Gastrocnemius medialis (tissue), 4 donors: Measurements from ENCODE around the gene PKM. TPM values are rescaled to one million over a fixed set of nuclear protein-coding genes. Genes with fewer than 3 reads are reported as not detected.

Source experiments
- ATAC-seq, 2 donors: fragments of 150-250 bp; one replicate each; pipeline ENCODE4 v1.9.1; 2016
- DNase-seq, 2 donors: peaks; one replicate each; pipeline ENCODE4 v3.0.0-alpha.2; 2019
- H3K27ac ChIP-seq, 4 donors: fragments of 200-600 bp; sonication (generic); 1 replicate in 1 of 4; 2 replicates in 3 of 4; pipeline ENCODE4 v1.5.1; 2016 to 2018; ENCODE audit warnings: mild to moderate bottlenecking in 2 of 4, moderate library complexity in 1 of 4
- H3K27me3 ChIP-seq, 3 donors: fragments of 200-600 bp; sonication (generic) in 2 of 3; 1 replicate in 1 of 3; 2 replicates in 2 of 3; pipeline versions ENCODE4 v1.5.1 to v1.6.0; 2016 to 2019; ENCODE audit warnings: mild to moderate bottlenecking in 1 of 3, moderate library complexity in 1 of 3
- H3K36me3 ChIP-seq, 2 donors: fragments of 200-600 bp; sonication (generic) in 1 of 2; one replicate each; pipeline ENCODE4 v1.5.1; 2017 to 2018
- H3K4me1 ChIP-seq, 2 donors: fragments of 200-600 bp; sonication (generic) in 1 of 2; one replicate each; pipeline ENCODE4 v1.5.1; 2016 to 2017; ENCODE audit warnings: mild to moderate bottlenecking in 2 of 2
- H3K4me3 ChIP-seq, 4 donors: fragments of 200-600 bp; sonication (generic) in 3 of 4; 1 replicate in 1 of 4; 2 replicates in 3 of 4; pipeline ENCODE4 v1.5.1; 2016 to 2019; ENCODE audit warnings: mild to moderate bottlenecking in 2 of 4
- H3K9me3 ChIP-seq, 3 donors: fragments of 200-600 bp; sonication (generic) in 2 of 3; 1 replicate in 1 of 3; 2 replicates in 2 of 3; pipeline ENCODE4 v1.5.1; 2016 to 2019
- POLR2A ChIP-seq, 2 donors: fragments of 450-650 bp; IDR thresholded peaks; one replicate each; pipeline ENCODE4 v1.6.1; 2017; ENCODE audit warnings: antibody characterized with exemption in 2 of 2, mild to moderate bottlenecking in 2 of 2, moderate library complexity in 2 of 2
- in situ Hi-C, 4 donors: fragments of 200-750 bp; cut with MboI; loops; one replicate each; pipeline versions ENCODE4 v1.15.0 to v1.8.0; 2017; ENCODE audit warnings: low sequenced_read_pairs in 4 of 4
- intact Hi-C: fragments of 100-400 bp; cut with DNase I; formaldehyde crosslinking; loops from one replicate; pipeline ENCODE4 v1.15.1; 2023; ENCODE audit warnings: low total_unique reads
- total RNA-seq, 4 donors: library from RNA; depleted of rRNA; stranded (reverse); fragments of >200 nt; gene quantifications; one replicate each; pipeline versions ENCODE4 v1.1.0 to v1.2.3, GENCODE V29; 2016
- TF ChIP-seq, protein P1 (sequence below), 5 experiments: fragments of 450-650 bp in 3 of 5; fragments of 200-600 bp in 2 of 5; sonication (generic) in 2 of 5; IDR thresholded peaks in 4 of 5; conservative IDR thresholded peaks in 1 of 5; 1 replicate in 4 of 5; 2 replicates in 1 of 5; pipeline ENCODE4 v1.5.1; 2016 to 2019; ENCODE audit warnings: antibody characterized with exemption in 5 of 5, mild to moderate bottlenecking in 3 of 5, moderate library complexity in 3 of 5

PKM gene
- total RNA-seq, 4 donors from 2014 or later: 691 to 946 (median 810) TPM

DNA sequence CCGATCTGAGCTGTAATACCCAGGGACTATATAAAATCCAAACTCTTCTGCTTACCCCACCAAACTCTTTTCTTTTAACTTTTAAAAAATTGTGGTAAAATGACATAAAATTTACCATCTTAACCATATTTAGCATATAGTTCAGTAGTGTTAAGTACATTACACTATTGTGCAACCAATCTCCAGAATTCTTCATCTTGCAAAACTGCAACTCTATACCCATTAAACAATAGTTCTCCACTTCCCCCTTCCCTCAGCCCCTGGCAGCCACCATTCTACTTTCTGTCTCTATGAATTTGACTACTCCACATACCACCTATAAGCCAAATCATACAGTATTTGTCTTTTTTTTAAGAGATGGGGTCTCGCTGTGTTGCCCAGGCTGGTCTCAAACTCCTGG lies 74.1 kb downstream of the PKM start:
- intact Hi-C loops: loop anchor here (1.0 to 5.0 kb wide), 4 partner anchors 266 to 412 kb away; no protein-coding TSS in a partner anchor
- H3K4me1 ChIP-seq: peaks cover 8 to 20% of the 10 kb centered on the region in 2 donors
- no peak for ATAC-seq
- no peak overlapping the region for H3K27ac ChIP-seq
- H3K4me3 ChIP-seq: no peak overlapping the region
- TF ChIP-seq POLR2A (IDR thresholded peaks at IDR 0.05): no peak
- TF ChIP-seq, protein P1, sequence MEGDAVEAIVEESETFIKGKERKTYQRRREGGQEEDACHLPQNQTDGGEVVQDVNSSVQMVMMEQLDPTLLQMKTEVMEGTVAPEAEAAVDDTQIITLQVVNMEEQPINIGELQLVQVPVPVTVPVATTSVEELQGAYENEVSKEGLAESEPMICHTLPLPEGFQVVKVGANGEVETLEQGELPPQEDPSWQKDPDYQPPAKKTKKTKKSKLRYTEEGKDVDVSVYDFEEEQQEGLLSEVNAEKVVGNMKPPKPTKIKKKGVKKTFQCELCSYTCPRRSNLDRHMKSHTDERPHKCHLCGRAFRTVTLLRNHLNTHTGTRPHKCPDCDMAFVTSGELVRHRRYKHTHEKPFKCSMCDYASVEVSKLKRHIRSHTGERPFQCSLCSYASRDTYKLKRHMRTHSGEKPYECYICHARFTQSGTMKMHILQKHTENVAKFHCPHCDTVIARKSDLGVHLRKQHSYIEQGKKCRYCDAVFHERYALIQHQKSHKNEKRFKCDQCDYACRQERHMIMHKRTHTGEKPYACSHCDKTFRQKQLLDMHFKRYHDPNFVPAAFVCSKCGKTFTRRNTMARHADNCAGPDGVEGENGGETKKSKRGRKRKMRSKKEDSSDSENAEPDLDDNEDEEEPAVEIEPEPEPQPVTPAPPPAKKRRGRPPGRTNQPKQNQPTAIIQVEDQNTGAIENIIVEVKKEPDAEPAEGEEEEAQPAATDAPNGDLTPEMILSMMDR (IDR thresholded peaks at IDR 0.05 in 4 of 5, conservative IDR thresholded peaks at IDR 0.05 in 1 of 5): no peak
- in situ Hi-C loops: loop anchor here (10.0 to 25.0 kb wide), 6 partner anchors 245 to 695 kb away; no protein-coding TSS in a partner anchor
- H3K9me3 ChIP-seq: no peaks in the 10 kb centered on the region
- H3K27me3 ChIP-seq: no peaks in the 10 kb centered on the region
- no peak for DNase-seq
- no peaks in the 10 kb centered on the region for H3K36me3 ChIP-seq

DNA sequence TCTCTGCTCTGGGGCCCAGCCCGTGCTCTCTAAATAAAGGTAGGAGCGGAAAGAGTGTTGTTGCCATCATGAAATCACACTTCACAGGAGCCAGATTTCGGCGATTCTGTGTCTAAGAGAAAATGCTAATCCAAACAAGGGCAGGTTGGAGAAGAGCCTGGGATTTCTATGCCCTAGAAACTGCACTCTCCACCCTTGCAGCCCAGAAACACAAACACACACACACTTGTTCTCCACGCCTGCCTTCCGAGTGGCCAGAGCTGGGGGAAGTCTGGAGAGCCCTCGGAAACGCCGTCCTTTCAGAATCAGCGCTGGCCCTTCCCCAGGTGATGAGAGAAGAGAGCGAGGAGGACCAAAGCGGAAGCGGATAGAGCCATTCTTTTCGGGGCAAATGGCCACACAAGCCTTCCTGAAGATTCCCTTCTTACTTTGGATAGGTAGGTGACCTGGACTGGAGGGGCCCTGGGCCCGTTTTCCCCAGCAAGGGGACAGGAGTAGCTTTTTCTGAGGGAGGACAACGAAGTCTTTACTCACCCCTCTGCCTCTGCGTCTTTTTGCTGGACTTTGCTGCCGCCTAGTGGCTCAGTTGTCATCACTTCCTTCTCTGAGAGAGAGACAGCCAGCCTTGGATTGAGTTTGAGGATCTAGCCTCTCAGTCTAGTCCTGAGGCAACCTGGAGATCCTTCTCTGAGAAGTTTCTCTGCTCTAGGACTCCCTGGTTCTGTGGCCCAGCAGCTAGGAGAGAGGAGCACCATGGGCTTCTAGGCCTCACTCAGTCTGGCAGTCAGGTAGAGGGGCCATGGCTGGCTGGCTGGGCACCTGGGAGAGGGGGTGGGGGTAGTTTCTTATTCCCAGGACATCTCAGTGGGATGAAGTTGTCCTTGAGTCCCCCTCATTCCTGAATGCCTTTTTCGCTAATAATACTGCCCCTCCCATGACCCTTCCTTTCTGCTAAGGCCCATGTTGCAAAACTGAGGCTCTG lies 75.1 kb downstream of the PKM start:
- peak; percentile 95 to 98 for ATAC-seq
- intact Hi-C loops: loop anchor here (1.0 to 5.0 kb wide), 4 partner anchors 265 to 411 kb away; no protein-coding TSS in a partner anchor
- in situ Hi-C loops: loop anchor here (10.0 to 25.0 kb wide), 6 partner anchors 244 to 694 kb away; no protein-coding TSS in a partner anchor

DNA sequence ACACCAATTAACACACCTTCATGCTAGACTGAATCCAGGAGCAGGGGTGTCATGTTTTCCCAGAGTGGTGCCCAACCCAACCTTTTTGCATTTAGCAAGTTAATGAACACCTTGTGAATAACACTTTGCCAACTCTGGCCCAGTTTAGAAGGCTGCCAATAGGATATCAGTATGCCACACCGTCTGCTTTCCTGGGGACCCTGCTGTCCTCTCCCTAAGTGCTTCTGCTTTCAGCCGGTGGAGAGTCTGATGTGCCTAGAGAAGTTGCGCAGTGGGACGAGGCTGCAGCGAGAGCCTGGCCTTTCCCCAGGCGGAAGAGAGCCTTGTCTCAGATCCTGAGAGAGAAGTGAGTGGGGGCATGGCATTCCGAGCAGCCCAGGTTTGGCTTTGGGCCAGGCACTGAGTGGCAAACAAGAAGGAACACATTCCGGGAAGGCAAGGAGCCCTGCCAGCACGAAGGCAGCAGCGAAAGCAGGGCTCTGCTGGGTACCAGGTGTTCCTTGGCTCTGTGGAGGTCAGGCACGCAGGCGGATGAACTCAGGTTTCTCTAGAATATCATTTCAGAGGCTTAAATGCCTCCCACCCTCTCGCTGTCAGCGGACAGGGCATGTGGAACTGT lies 75.9 kb downstream of the PKM start:
- intact Hi-C loops: loop anchor here (5.0 kb wide), 1 partner anchor 353 kb away; no protein-coding TSS in a partner anchor
- DNase-seq (peak; percentile 31 to 47), ATAC-seq (peak; percentile 48 to 55)
- TF ChIP-seq, protein P1 (IDR thresholded peaks at IDR 0.05 in 4 of 5, conservative IDR thresholded peaks at IDR 0.05 in 1 of 5): no peak
- TF ChIP-seq POLR2A (IDR thresholded peaks at IDR 0.05): no peak
- Histone ChIP-seq H3K9me3 (no peaks in the 10 kb centered on the region), H3K4me1 (peaks cover 0 to 9% of the 10 kb centered on the region in 2 donors), H3K27ac (peak overlapping the region; percentile 39 to 67 (median 58)), H3K27me3 (no peaks in the 10 kb centered on the region), H3K36me3 (no peaks in the 10 kb centered on the region), H3K4me3 (peak overlapping the region; percentile 59 to 81 (median 62))
- in situ Hi-C loops: loop anchor here (10.0 to 25.0 kb wide), 6 partner anchors 243 to 693 kb away; no protein-coding TSS in a partner anchor

More for the DNA sequence above, 75.1 kb downstream of the PKM start:
- H3K27me3 ChIP-seq: no peaks in the 10 kb centered on the region
- no peaks in the 10 kb centered on the region for H3K36me3 ChIP-seq
- peak; percentile 65 to 74 for DNase-seq
- TF ChIP-seq, protein P1 (IDR thresholded peaks at IDR 0.05 in 4 of 5, conservative IDR thresholded peaks at IDR 0.05 in 1 of 5): peak; percentile 81 to 88 (median 85)
- TF ChIP-seq POLR2A (IDR thresholded peaks at IDR 0.05): no peak
- peak overlapping the region; percentile 59 to 81 (median 62) for H3K4me3 ChIP-seq
- H3K27ac ChIP-seq: peak overlapping the region; percentile 39 to 67 (median 58)
- no peaks in the 10 kb centered on the region for H3K9me3 ChIP-seq
- peaks cover 0 to 10% of the 10 kb centered on the region in 2 donors for H3K4me1 ChIP-seq

DNA sequence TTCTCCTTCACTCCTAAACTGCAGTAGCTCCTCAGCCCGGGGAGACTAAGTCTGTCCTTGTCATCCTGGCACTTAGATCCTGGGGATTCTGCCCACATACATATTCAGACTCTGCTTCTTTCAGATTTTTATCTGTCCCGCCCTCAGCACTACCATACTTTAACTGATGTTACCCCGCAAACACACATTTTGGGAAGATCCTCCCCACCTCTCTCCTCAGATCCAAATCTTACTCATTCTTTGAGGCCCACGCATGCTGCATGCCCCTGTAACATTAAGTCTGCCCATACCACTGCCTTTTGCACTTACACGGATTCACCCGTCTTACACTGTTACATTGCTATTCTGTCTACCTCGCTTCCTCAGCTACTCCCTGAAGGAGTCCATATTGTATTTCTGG lies 76.7 kb downstream of the PKM start:
- no peak overlapping the region for H3K27ac ChIP-seq
- H3K4me3 ChIP-seq: no peak overlapping the region
- DNase-seq (no peak), ATAC-seq (no peak)
- in situ Hi-C loops: loop anchor here (5.0 to 25.0 kb wide), 7 partner anchors 242 to 692 kb away; no protein-coding TSS in a partner anchor
- intact Hi-C loops: no loop called here
- H3K9me3 ChIP-seq: no peaks in the 10 kb centered on the region
- peaks cover 0 to 9% of the 10 kb centered on the region in 2 donors for H3K4me1 ChIP-seq
- TF ChIP-seq POLR2A (IDR thresholded peaks at IDR 0.05): no peak
- TF ChIP-seq, protein P1 (IDR thresholded peaks at IDR 0.05 in 4 of 5, conservative IDR thresholded peaks at IDR 0.05 in 1 of 5): no peak
- H3K36me3 ChIP-seq: no peaks in the 10 kb centered on the region
- no peaks in the 10 kb centered on the region for H3K27me3 ChIP-seq
